Effector memory CD8-positive, alpha-beta T cell (primary cell): ENCODE data around the gene RHOG.
A peak's percentile ranks its signal among the peaks of the same experiment; 100 is the strongest.

Source experiments
- ATAC-seq: fragments of 150-1000 bp; cut with Tn5 transposase; replicated peaks from 2 replicates; pipeline ENCODE4 v1.10.0; 2021; ENCODE audit warnings: mild to moderate bottlenecking, moderate library complexity
- DNase-seq, 3 experiments: peaks; one replicate each; pipeline ENCODE4 v3.0.0; 2021
- H3K27ac Mint-ChIP-seq, 2 donors: one replicate each; pipeline ENCODE4 v1.8.0; 2022; ENCODE audit warnings: mild to moderate bottlenecking in 2 of 2, mixed read lengths in 2 of 2, moderate library complexity in 2 of 2
- H3K27me3 Mint-ChIP-seq, 2 donors: one replicate each; pipeline ENCODE4 v1.8.0; 2022; ENCODE audit warnings: mixed read lengths in 2 of 2
- H3K36me3 Mint-ChIP-seq: one replicate; pipeline ENCODE4 v1.8.0; 2022; ENCODE audit warnings: mild to moderate bottlenecking, moderate library complexity, mixed read lengths; ENCODE audit not compliant: insufficient read depth
- H3K4me1 Mint-ChIP-seq, 2 donors: one replicate each; pipeline ENCODE4 v1.8.0; 2022; ENCODE audit warnings: low read depth in 2 of 2, mixed read lengths in 2 of 2
- H3K4me3 Mint-ChIP-seq, 2 donors: one replicate each; pipeline ENCODE4 v1.8.0; 2022; ENCODE audit warnings: mild to moderate bottlenecking in 2 of 2, mixed read lengths in 2 of 2, moderate library complexity in 2 of 2
- H3K9me3 Mint-ChIP-seq, 2 donors: one replicate each; pipeline ENCODE4 v1.8.0; 2022; ENCODE audit warnings: mixed read lengths in 2 of 2
- total RNA-seq, 9 experiments: gene quantifications; one replicate each; lab custom pipeline; 2026; lab: John Stamatoyannopoulos, UW

The RHOG gene
- total RNA-seq = 42.6 to 103 (median 63.9) reads per million in 9 experiments

GRCh38 chr11:3840870-3841425, at the start of gene RHOG:
Gene RHOG (minus strand): TSS chr11:3840959. CDS start chr11:3828138, 12,821 bp downstream.
- DNase-seq (peak; percentile 33 to 45 (median 35)), ATAC-seq (peak; percentile 23)
- H3K9me3 Mint-ChIP-seq = no peaks in the 10 kb centered on the region
- H3K4me3 Mint-ChIP-seq = peak within 1 kb of the TSS; percentile 88
- H3K27me3 Mint-ChIP-seq = no peaks in the 10 kb centered on the region
- peak within 1 kb of the TSS; percentile 94 to 95 for H3K27ac Mint-ChIP-seq
- H3K4me1 Mint-ChIP-seq = peaks cover 32 to 38% of the 10 kb centered on the region in 2 donors
- peaks cover 52% of the 10 kb centered on the region for H3K36me3 Mint-ChIP-seq

- H3K36me3 Mint-ChIP-seq = peaks cover 6% of the 10 kb centered on the region
- H3K27ac Mint-ChIP-seq = no peak overlapping the region
- peaks cover 49 to 52% of the 10 kb centered on the region in 2 donors for H3K4me1 Mint-ChIP-seq
- H3K4me3 Mint-ChIP-seq = no peak overlapping the region
- no peaks in the 10 kb centered on the region for H3K9me3 Mint-ChIP-seq
- DNase-seq (no peak), ATAC-seq (no peak)
- H3K27me3 Mint-ChIP-seq = no peaks in the 10 kb centered on the region
Measured at GRCh38 chr11:3890014-3890413, 49.3 kb upstream of the RHOG start.

- no peak for ATAC-seq
- H3K27ac Mint-ChIP-seq = peak overlapping the region in 1 of 2 donors; percentile 51
- peaks cover 50 to 51% of the 10 kb centered on the region in 2 donors for H3K4me1 Mint-ChIP-seq
- no peak overlapping the region for H3K4me3 Mint-ChIP-seq
- no peaks in the 10 kb centered on the region for H3K27me3 Mint-ChIP-seq
- no peak for DNase-seq
- no peaks in the 10 kb centered on the region for H3K36me3 Mint-ChIP-seq
- no peaks in the 10 kb centered on the region for H3K9me3 Mint-ChIP-seq
Measured at GRCh38 chr11:3888876-3889275, 48.1 kb upstream of the RHOG start.

GRCh38 chr11:3886985-3887384, 46.2 kb upstream of the RHOG start:
- H3K4me3 Mint-ChIP-seq = no peak overlapping the region
- H3K4me1 Mint-ChIP-seq = peaks cover 41 to 48% of the 10 kb centered on the region in 2 donors
- no peaks in the 10 kb centered on the region for H3K27me3 Mint-ChIP-seq
- peak overlapping the region in 1 of 2 donors; percentile 62 for H3K27ac Mint-ChIP-seq
- no peaks in the 10 kb centered on the region for H3K9me3 Mint-ChIP-seq
- H3K36me3 Mint-ChIP-seq = no peaks in the 10 kb centered on the region
- no peak for ATAC-seq
- DNase-seq = no peak

GRCh38 chr11:3885855-3886254, 45.1 kb upstream of the RHOG start:
- ATAC-seq = no peak
- Mint-ChIP-seq H3K27ac (peak overlapping the region; percentile 62 to 68), H3K4me3 (peak overlapping the region in 1 of 2 donors; percentile 46), H3K36me3 (no peaks in the 10 kb centered on the region), H3K4me1 (peaks cover 43 to 48% of the 10 kb centered on the region in 2 donors), H3K27me3 (no peaks in the 10 kb centered on the region), H3K9me3 (no peaks in the 10 kb centered on the region)
- DNase-seq = no peak

- peaks cover 51 to 66% of the 10 kb centered on the region in 2 donors for H3K4me1 Mint-ChIP-seq
- no peaks in the 10 kb centered on the region for H3K36me3 Mint-ChIP-seq
- peak overlapping the region in 1 of 2 donors; percentile 1 for H3K27ac Mint-ChIP-seq
- H3K4me3 Mint-ChIP-seq = no peak overlapping the region
- ATAC-seq (peak; percentile 56), DNase-seq (no peak)
- H3K27me3 Mint-ChIP-seq = no peaks in the 10 kb centered on the region
- H3K9me3 Mint-ChIP-seq = no peaks in the 10 kb centered on the region
Measured at GRCh38 chr11:3882655-3883054, 41.9 kb upstream of the RHOG start.

GRCh38 chr11:3880724-3881123, 40.0 kb upstream of the RHOG start:
- peak overlapping the region; percentile 71 to 94 for H3K27ac Mint-ChIP-seq
- H3K4me3 Mint-ChIP-seq = peak overlapping the region; percentile 15 to 61
- DNase-seq = no peak
- H3K9me3 Mint-ChIP-seq = no peaks in the 10 kb centered on the region
- H3K27me3 Mint-ChIP-seq = no peaks in the 10 kb centered on the region
- ATAC-seq = no peak
- H3K4me1 Mint-ChIP-seq = peaks cover 55 to 63% of the 10 kb centered on the region in 2 donors
- no peaks in the 10 kb centered on the region for H3K36me3 Mint-ChIP-seq

- Mint-ChIP-seq H3K4me3 (peak overlapping the region; percentile 47 to 66), H3K36me3 (no peaks in the 10 kb centered on the region), H3K9me3 (no peaks in the 10 kb centered on the region), H3K27me3 (no peaks in the 10 kb centered on the region), H3K4me1 (peaks cover 55 to 70% of the 10 kb centered on the region in 2 donors), H3K27ac (peak overlapping the region; percentile 71 to 94)
- DNase-seq (no peak), ATAC-seq (no peak)
Measured at GRCh38 chr11:3879967-3880542, 39.3 kb upstream of the RHOG start.

- no peaks in the 10 kb centered on the region for H3K27me3 Mint-ChIP-seq
- DNase-seq = no peak
- no peaks in the 10 kb centered on the region for H3K36me3 Mint-ChIP-seq
- peak overlapping the region; percentile 47 to 66 for H3K4me3 Mint-ChIP-seq
- ATAC-seq = peak; percentile 54
- peak overlapping the region; percentile 71 to 94 for H3K27ac Mint-ChIP-seq
- peaks cover 56 to 76% of the 10 kb centered on the region in 2 donors for H3K4me1 Mint-ChIP-seq
- no peaks in the 10 kb centered on the region for H3K9me3 Mint-ChIP-seq
Measured at GRCh38 chr11:3879216-3879966, 38.6 kb upstream of the RHOG start.

- Mint-ChIP-seq H3K4me1 (peaks cover 49 to 72% of the 10 kb centered on the region in 2 donors), H3K4me3 (no peak overlapping the region), H3K27me3 (no peaks in the 10 kb centered on the region), H3K9me3 (no peaks in the 10 kb centered on the region), H3K27ac (peak overlapping the region; percentile 71 to 94), H3K36me3 (no peaks in the 10 kb centered on the region)
- ATAC-seq (no peak), DNase-seq (no peak)
Measured at GRCh38 chr11:3878258-3878584, 37.5 kb upstream of the RHOG start.

- Mint-ChIP-seq H3K4me3 (no peak overlapping the region), H3K9me3 (no peaks in the 10 kb centered on the region), H3K27me3 (no peaks in the 10 kb centered on the region), H3K4me1 (peaks cover 47 to 68% of the 10 kb centered on the region in 2 donors), H3K36me3 (peaks cover 1% of the 10 kb centered on the region), H3K27ac (peak overlapping the region; percentile 71 to 94)
- ATAC-seq (no peak), DNase-seq (no peak)
Measured at GRCh38 chr11:3877364-3878257, 36.9 kb upstream of the RHOG start.

GRCh38 chr11:3876613-3877012, 35.9 kb upstream of the RHOG start:
- DNase-seq (no peak), ATAC-seq (no peak)
- H3K9me3 Mint-ChIP-seq = no peaks in the 10 kb centered on the region
- H3K4me3 Mint-ChIP-seq = no peak overlapping the region
- peaks cover 51 to 75% of the 10 kb centered on the region in 2 donors for H3K4me1 Mint-ChIP-seq
- H3K27me3 Mint-ChIP-seq = no peaks in the 10 kb centered on the region
- H3K36me3 Mint-ChIP-seq = peaks cover 5% of the 10 kb centered on the region
- H3K27ac Mint-ChIP-seq = peak overlapping the region; percentile 64 to 94

- H3K36me3 Mint-ChIP-seq = peaks cover 5% of the 10 kb centered on the region
- H3K4me1 Mint-ChIP-seq = peaks cover 52 to 69% of the 10 kb centered on the region in 2 donors
- ATAC-seq (no peak), DNase-seq (no peak)
- no peaks in the 10 kb centered on the region for H3K27me3 Mint-ChIP-seq
- no peak overlapping the region for H3K4me3 Mint-ChIP-seq
- H3K9me3 Mint-ChIP-seq = no peaks in the 10 kb centered on the region
- H3K27ac Mint-ChIP-seq = peak overlapping the region in 1 of 2 donors; percentile 36
Measured at GRCh38 chr11:3873712-3874349, 33.1 kb upstream of the RHOG start.
